ENCODE data around the gene TENM4. TPM values are rescaled to one million over a fixed set of nuclear protein-coding genes. Genes with fewer than 3 reads are reported as not detected.

The TENM4 gene
- total RNA-seq, 1 experiment from 2014 or later: 9.9 TPM

DNA sequence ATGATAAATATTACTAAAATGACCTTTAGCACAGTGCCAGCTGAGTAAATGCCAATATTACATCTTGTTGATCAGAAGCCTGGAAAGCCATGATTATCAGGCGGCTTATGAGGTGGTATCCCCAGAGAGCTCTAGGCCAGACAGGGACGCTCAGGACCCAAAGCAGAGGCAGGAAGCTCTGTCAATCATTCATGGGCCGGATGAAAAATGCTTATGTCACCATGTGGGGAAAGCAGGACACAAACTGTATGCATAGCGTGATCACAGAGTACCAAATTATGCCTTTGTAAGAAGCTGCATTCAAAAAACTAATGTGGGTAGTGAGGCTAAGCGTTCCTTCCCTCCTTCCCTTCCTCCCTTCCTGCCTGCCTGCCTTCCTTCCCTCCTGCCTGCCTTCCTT lies 82.6 kb downstream of the TENM4 start:
- CTCF ChIA-PET: interaction anchor here (0.6 to 1.2 kb wide), 4 partner anchors 82 to 628 kb away, joined by 3 read pairs; no protein-coding TSS in a partner anchor
- Mint-ChIP-seq H3K4me3 (ENCODE audit: unreplicated experiment) (no peak overlapping the region), H3K9me3 (ENCODE audit: unreplicated experiment) (no peaks in the 10 kb centered on the region), H3K27me3 (ENCODE audit: insufficient read depth, unreplicated experiment) (no peaks in the 10 kb centered on the region), H3K36me3 (ENCODE audit: insufficient read depth, unreplicated experiment) (no peaks in the 10 kb centered on the region), H3K27ac (ENCODE audit: low read depth, unreplicated experiment) (no peak overlapping the region), H3K4me1 (ENCODE audit: insufficient read depth, unreplicated experiment) (peaks cover 14% of the 10 kb centered on the region)
- intact Hi-C loops (cut with micrococcal nuclease): no loop called here
- no peak for DNase-seq (ENCODE audit: unreplicated experiment)
- no TSS peak for BruUV-seq (replicated peaks)
- TF ChIP-seq CTCF (IDR thresholded peaks at IDR 0.05; ENCODE audit: unreplicated experiment): no peak
- POLR2A ChIA-PET: no interaction called here

- H3K27ac Mint-ChIP-seq (ENCODE audit: low read depth, unreplicated experiment): no peak overlapping the region
- no peak for TF ChIP-seq CTCF (IDR thresholded peaks at IDR 0.05; ENCODE audit: unreplicated experiment)
- BruUV-seq (replicated peaks): no TSS peak
- H3K36me3 Mint-ChIP-seq (ENCODE audit: insufficient read depth, unreplicated experiment): no peaks in the 10 kb centered on the region
- intact Hi-C loops (cut with micrococcal nuclease): no loop called here
- H3K4me3 Mint-ChIP-seq (ENCODE audit: unreplicated experiment): no peak overlapping the region
- no peak for DNase-seq (ENCODE audit: unreplicated experiment)
- H3K27me3 Mint-ChIP-seq (ENCODE audit: insufficient read depth, unreplicated experiment): no peaks in the 10 kb centered on the region
- no peaks in the 10 kb centered on the region for H3K9me3 Mint-ChIP-seq (ENCODE audit: unreplicated experiment)
- peaks cover 6% of the 10 kb centered on the region for H3K4me1 Mint-ChIP-seq (ENCODE audit: insufficient read depth, unreplicated experiment)
- CTCF ChIA-PET: interaction anchor here (0.8 to 1.3 kb wide), 2 partner anchors 19 to 47 kb away, joined by 3 read pairs; no protein-coding TSS in a partner anchor
- POLR2A ChIA-PET: interaction anchor here (1.2 kb wide), 1 partner anchor 23 kb away, joined by 3 read pairs; no protein-coding TSS in a partner anchor
Measured at GRCh38 chr11:79353706-79354105, 87.1 kb downstream of the TENM4 start.

GRCh38 chr11:79352349-79352703 lies 88.5 kb downstream of the TENM4 start:
- Mint-ChIP-seq H3K4me1 (ENCODE audit: insufficient read depth, unreplicated experiment) (peaks cover 6% of the 10 kb centered on the region), H3K27me3 (ENCODE audit: insufficient read depth, unreplicated experiment) (no peaks in the 10 kb centered on the region), H3K4me3 (ENCODE audit: unreplicated experiment) (no peak overlapping the region), H3K9me3 (ENCODE audit: unreplicated experiment) (no peaks in the 10 kb centered on the region), H3K36me3 (ENCODE audit: insufficient read depth, unreplicated experiment) (no peaks in the 10 kb centered on the region), H3K27ac (ENCODE audit: low read depth, unreplicated experiment) (peak overlapping the region; percentile 5)
- BruUV-seq (replicated peaks): no TSS peak
- ChIA-PET CTCF (no interaction called here), POLR2A (no interaction called here)
- no peak for DNase-seq (ENCODE audit: unreplicated experiment)
- intact Hi-C loops (cut with micrococcal nuclease): no loop called here
- no peak for TF ChIP-seq CTCF (IDR thresholded peaks at IDR 0.05; ENCODE audit: unreplicated experiment)

DNA sequence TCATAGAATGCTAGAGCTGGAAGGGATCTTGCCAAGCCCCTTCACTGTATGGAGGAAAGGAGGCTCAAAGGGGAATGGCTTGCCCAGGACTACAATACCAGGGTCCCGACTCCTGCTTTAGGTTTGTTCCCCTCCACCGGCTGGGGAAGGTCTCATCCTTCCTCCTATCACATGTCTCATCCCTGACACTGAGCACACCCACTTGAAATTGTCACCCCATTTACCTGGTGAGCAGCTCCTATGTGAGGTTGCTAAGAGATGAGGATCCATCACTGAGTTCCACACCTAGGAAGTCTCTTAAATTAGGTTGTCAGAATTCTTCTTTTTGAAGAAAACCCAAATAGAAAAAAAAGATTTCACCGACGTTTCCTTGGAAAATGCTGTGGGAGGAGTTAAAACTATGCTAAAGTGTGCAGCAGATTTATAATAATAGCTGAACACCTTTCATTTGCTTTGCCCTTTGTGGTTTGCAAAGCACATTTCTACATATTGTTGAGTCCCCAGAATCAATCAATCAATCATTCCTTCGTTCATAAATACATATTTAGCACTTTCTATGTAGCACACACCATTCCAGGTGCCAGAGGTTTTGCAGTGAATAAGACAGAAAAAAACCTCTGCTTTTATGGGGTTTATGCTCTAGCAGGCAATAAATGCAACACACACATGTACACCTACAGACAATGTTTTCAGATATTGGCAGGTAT lies 91.7 kb downstream of the TENM4 start:
- BruUV-seq (replicated peaks): no TSS peak
- Mint-ChIP-seq H3K36me3 (ENCODE audit: insufficient read depth, unreplicated experiment) (no peaks in the 10 kb centered on the region), H3K4me3 (ENCODE audit: unreplicated experiment) (no peak overlapping the region), H3K27ac (ENCODE audit: low read depth, unreplicated experiment) (no peak overlapping the region), H3K4me1 (ENCODE audit: insufficient read depth, unreplicated experiment) (peaks cover 6% of the 10 kb centered on the region), H3K27me3 (ENCODE audit: insufficient read depth, unreplicated experiment) (no peaks in the 10 kb centered on the region), H3K9me3 (ENCODE audit: unreplicated experiment) (no peaks in the 10 kb centered on the region)
- TF ChIP-seq CTCF (IDR thresholded peaks at IDR 0.05; ENCODE audit: unreplicated experiment): no peak
- ChIA-PET CTCF (interaction anchor here (1.1 kb wide), 1 partner anchor 13 kb away, joined by 4 read pairs; no protein-coding TSS in a partner anchor), POLR2A (no interaction called here)
- intact Hi-C loops (cut with micrococcal nuclease): no loop called here
- DNase-seq (ENCODE audit: unreplicated experiment): no peak

Measured in MCF 10A (cell line).